HEK293 (cell line): ENCODE measurements around the gene NSL1.

Experiments
- ATF2 ChIP-seq: fragments of 450-650 bp; formaldehyde crosslinking; IDR thresholded peaks from 2 replicates; pipeline ENCODE4 v1.5.1; 2016; ENCODE audit warnings: missing biosample characterization, missing genetic modification characterization, low read depth
- CTCF ChIP-seq: fragments of 450-650 bp; formaldehyde crosslinking; IDR thresholded peaks from 2 replicates; pipeline ENCODE4 v1.5.1; 2016; ENCODE audit warnings: missing biosample characterization, missing genetic modification characterization
- GLI2 ChIP-seq: fragments of 450-650 bp; formaldehyde crosslinking; IDR thresholded peaks from 2 replicates; pipeline ENCODE4; 2017; ENCODE audit warnings: missing biosample characterization, missing genetic modification characterization, low read depth, borderline replicate concordance
- GLI4 ChIP-seq: fragments of 450-650 bp; formaldehyde crosslinking; IDR thresholded peaks from 2 replicates; pipeline ENCODE4 v1.5.1; 2016; ENCODE audit warnings: missing biosample characterization, missing genetic modification characterization
- KLF16 ChIP-seq: fragments of 450-650 bp; formaldehyde crosslinking; IDR thresholded peaks from 2 replicates; pipeline ENCODE4 v1.5.1; 2017; ENCODE audit warnings: missing biosample characterization, missing genetic modification characterization
- KLF9 ChIP-seq: fragments of 450-650 bp; formaldehyde crosslinking; IDR thresholded peaks from 2 replicates; pipeline ENCODE4 v1.5.1; 2016; ENCODE audit warnings: missing biosample characterization, missing genetic modification characterization, low read depth
- SP3 ChIP-seq: fragments of 450-650 bp; formaldehyde crosslinking; IDR thresholded peaks from 2 replicates; pipeline ENCODE4 v1.5.1; 2016; ENCODE audit warnings: missing biosample characterization, missing genetic modification characterization
- ZBTB1 ChIP-seq: fragments of 450-650 bp; formaldehyde crosslinking; IDR thresholded peaks from 2 replicates; pipeline ENCODE4 v1.5.1; 2016; ENCODE audit warnings: missing biosample characterization, missing genetic modification characterization
- ZBTB21 ChIP-seq: fragments of 450-650 bp; formaldehyde crosslinking; IDR thresholded peaks from 2 replicates; pipeline ENCODE4 v1.5.1; 2017; ENCODE audit warnings: missing biosample characterization, missing genetic modification characterization
- ZNF24 ChIP-seq: fragments of 450-650 bp; formaldehyde crosslinking; IDR thresholded peaks from 2 replicates; pipeline ENCODE4 v1.5.1; 2016; ENCODE audit warnings: missing biosample characterization, missing genetic modification characterization
- ZNF473 ChIP-seq: fragments of 450-650 bp; formaldehyde crosslinking; IDR thresholded peaks from 2 replicates; pipeline ENCODE4 v1.5.1; 2017; ENCODE audit warnings: missing biosample characterization, missing genetic modification characterization
- ZNF639 ChIP-seq: fragments of 450-650 bp; formaldehyde crosslinking; IDR thresholded peaks from 2 replicates; pipeline ENCODE4 v1.5.1; 2016; ENCODE audit warnings: missing biosample characterization, missing genetic modification characterization
- ZSCAN30 ChIP-seq: fragments of 450-650 bp; IDR thresholded peaks from 2 replicates; pipeline ENCODE4 v1.5.1; 2018; ENCODE audit warnings: missing biosample characterization, mild to moderate bottlenecking, missing genetic modification characterization, moderate library complexity
- ZXDB ChIP-seq: fragments of 450-650 bp; formaldehyde crosslinking; IDR thresholded peaks from 2 replicates; pipeline ENCODE4 v1.5.1; 2016; ENCODE audit warnings: missing biosample characterization, missing genetic modification characterization

GRCh38 chr1:212797681-212798080, 6.1 kb upstream of the NSL1 start:
- TF ChIP-seq ZXDB (tag by site-specific recombination) (no peak), KLF16 (no peak), CTCF (tag by site-specific recombination) (no peak), KLF9 (tag by site-specific recombination) (no peak), ATF2 (no peak), ZSCAN30 (tag by site-specific recombination) (no peak), ZNF639 (no peak), SP3 (tag by site-specific recombination) (no peak), ZBTB1 (tag by site-specific recombination) (no peak), GLI2 (tag by site-specific recombination) (no peak), GLI4 (tag by site-specific recombination) (no peak), ZNF473 (tag by site-specific recombination) (no peak), ZNF24 (tag by site-specific recombination) (no peak), ZBTB21 (tag by site-specific recombination) (no peak)
